ENCODE results near the gene PCED1A.

GRCh38 chr20:2888224-2888955 lies 47.9 kb upstream of the PCED1A start:
- TF ChIP-seq CTCF (IDR thresholded peaks at IDR 0.05; ENCODE audit: low read length) = no peak
- TF ChIP-seq EZH2 (IDR thresholded peaks at IDR 0.05; ENCODE audit: borderline replicate concordance, low read length) = no peak

Data from OCI-LY1 (cell line).